ENCODE results near the gene LSR. TPM values are rescaled to one million over a fixed set of nuclear protein-coding genes. Genes with fewer than 3 reads are reported as not detected.

Gene LSR, protein sequence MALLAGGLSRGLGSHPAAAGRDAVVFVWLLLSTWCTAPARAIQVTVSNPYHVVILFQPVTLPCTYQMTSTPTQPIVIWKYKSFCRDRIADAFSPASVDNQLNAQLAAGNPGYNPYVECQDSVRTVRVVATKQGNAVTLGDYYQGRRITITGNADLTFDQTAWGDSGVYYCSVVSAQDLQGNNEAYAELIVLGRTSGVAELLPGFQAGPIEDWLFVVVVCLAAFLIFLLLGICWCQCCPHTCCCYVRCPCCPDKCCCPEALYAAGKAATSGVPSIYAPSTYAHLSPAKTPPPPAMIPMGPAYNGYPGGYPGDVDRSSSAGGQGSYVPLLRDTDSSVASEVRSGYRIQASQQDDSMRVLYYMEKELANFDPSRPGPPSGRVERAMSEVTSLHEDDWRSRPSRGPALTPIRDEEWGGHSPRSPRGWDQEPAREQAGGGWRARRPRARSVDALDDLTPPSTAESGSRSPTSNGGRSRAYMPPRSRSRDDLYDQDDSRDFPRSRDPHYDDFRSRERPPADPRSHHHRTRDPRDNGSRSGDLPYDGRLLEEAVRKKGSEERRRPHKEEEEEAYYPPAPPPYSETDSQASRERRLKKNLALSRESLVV
- total RNA-seq = 45.0 and 50.6 TPM in 2 replicates

DNA sequence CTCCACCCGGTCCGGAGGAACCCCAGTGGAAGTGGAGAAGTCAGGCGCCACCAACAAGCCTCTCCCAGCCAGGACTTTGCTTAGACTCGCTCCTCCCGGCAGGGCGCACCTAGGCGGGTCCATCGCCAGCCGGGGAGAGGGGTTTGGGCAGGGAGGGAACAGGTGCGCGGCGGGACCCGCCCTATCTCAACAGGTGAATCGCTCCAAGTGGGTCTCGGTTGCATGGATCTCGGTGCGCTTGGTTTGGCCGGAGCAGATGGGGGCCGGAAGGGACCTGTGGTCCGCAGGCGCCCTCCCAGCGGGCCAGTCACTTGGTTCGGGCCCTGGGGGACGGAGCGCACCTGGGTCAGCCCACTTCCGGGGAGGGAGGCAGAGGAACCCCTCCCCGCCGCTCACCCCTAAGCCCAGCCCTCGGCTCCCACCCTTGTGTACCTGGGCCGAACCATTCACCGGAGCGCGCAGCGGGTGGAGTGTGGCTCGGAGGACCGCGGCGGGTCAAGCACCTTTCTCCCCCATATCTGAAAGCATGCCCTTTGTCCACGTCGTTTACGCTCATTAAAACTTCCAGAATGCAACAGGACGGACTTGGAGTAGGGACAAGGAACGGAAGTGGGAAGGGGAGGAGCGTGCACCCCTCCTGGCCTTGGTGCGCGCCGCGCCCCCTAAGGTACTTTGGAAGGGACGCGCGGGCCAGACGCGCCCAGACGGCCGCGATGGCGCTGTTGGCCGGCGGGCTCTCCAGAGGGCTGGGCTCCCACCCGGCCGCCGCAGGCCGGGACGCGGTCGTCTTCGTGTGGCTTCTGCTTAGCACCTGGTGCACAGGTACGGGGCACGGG lies at the start of gene LSR:
TSS of gene LSR (plus strand) at position 693 of the 836 bp plus-strand sequence. CDS start at position 714, 21 bp downstream.

DNA sequence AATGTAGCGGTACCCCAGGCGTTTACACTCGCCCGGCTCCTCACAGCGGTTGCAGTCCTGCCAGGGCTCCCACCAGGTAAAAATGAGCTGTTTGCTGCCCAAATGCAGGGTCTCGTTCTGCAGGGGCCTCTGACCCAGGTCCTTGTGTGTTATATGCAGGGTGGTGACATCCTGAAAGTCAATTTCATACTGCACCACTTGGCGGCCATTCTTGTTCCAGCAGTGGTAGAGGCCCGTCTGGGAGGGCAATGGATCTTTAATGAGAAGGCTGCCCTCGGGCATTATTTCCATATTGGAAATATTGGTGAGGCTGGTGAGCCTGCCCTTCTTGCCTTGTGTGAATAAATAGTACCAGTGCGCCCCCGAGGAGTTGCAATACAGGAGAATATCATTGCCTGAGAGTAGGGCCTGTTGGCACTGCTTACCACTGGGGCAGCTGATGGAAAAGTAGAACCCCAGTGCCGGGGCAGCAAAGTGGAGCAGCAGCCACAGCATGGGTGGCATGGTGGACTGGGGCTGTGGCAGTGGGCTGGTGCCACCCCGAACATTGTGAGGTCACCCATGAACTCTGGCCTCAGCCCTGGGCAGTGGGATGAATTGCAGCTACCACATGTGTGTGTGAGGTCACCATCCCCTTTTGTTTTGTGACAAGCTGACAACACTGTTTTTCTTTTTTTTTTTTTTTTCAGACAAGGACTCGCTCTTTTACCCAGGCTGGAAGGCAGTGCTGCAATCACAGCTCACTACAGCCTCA lies 20.4 kb upstream of the LSR start, which contains the start of gene FAM187B:
TSS of gene FAM187B (minus strand) at position 563 of the 754 bp plus-strand sequence. CDS start at position 504, 59 bp downstream.

DNA sequence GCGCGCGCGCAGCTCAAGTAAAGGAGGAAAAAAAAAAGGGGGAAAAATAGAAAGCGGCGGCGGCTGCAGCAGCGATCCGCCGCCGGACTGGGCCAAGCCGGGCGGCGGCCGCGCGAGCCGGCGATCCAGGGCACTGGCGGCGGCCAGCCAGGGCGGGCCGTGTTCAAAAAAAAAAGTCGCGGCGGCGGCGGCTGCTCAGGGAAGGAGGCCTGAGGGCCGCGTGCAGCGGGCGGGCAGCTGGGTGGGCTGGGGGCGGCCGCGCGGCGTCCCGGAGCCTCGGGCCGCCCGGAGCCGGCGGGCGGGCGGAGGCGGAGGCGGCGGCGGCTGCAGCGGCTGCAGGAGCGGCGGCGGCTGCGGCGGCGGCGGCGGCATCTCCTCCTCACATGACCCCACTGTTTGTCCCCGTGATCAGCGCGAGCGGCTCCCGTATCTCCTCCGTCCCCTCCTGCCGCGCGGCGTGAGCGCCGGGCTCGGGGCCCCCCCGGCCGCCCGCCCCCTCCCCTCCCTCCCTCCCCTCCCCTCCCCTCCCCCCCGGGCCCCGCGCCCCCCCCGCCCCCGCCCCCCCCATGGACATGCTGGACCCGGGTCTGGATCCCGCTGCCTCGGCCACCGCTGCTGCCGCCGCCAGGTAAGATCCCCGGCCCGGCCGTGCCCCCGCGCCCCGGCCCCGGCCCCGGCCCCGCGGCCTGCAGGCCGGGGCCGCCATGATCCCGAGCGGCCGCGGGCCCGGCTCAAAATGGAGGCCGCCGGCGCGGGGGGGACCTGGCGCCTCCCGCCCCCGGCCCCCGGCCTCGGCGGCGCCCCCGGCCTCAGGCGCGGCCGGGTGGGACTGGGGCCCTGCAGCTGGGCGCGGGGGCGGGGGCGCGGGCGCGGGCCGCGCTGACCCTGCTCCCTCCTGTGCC lies 20.0 kb downstream of the LSR start, which contains the start of gene USF2:
TSS of gene USF2 (plus strand) at position 427 of the 902 bp plus-strand sequence. CDS start at position 567, 140 bp downstream.

DNA sequence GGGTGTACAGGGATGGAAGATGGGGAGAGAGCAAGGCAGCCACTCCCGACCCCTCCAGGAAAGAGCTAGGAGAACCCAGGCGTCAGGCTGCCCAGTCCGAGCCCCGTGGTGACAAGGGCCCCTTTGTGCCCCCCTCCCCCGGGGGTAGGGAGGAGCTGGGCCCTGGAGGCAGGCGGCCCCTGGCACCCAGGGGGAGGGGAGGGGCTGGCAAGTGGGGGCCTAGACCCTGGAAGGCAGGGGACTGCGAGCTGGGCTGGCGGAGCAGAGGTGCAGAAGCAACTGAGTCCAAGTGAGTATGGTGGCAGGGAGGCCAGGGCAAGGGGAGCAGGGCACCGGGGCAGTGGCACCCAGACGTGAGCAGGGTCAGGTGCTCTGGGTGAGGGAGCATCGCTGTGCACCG lies 43.1 kb downstream of the LSR start, which contains the start of gene MAG:
TSS of gene MAG (plus strand) at position 246 of the 400 bp plus-strand sequence. CDS start 3,248 bp downstream, outside the sequence.

Other genes with a start within 250 kb of the LSR start
- gene GRAMD1A, start 248.7 kb upstream of the LSR start, total RNA-seq = 14.5 and 15.4 TPM in 2 replicates
- 0.48 TPM in 1 of 2 replicates, not detected in the other for gene SCN1B, start 218.5 kb upstream of the LSR start, total RNA-seq
- gene HPN, start 207.3 kb upstream of the LSR start, total RNA-seq = 0.72 TPM in 1 of 2 replicates, not detected in the other
- 346 and 846 TPM in 2 replicates for gene FXYD3, start 133.2 kb upstream of the LSR start, total RNA-seq
- gene LGI4, start 113.9 kb upstream of the LSR start, total RNA-seq = under 0.01 TPM in 1 of 2 replicates, not detected in the other
- not detected in 2 replicates for gene FXYD1, start 110.2 kb upstream of the LSR start, total RNA-seq
- not detected in 2 replicates for gene FXYD7, start 105.7 kb upstream of the LSR start, total RNA-seq
- gene FXYD5, start 94.3 kb upstream of the LSR start, total RNA-seq = 8.2 and 12.8 TPM in 2 replicates
- gene FAM187B, start 20.3 kb upstream of the LSR start, total RNA-seq = not detected in 2 replicates
- gene USF2, start 20.0 kb downstream of the LSR start, total RNA-seq = 41.4 and 53.7 TPM in 2 replicates
- under 0.01 TPM in 1 of 2 replicates, not detected in the other for gene HAMP, start 33.5 kb downstream of the LSR start, total RNA-seq
- not detected in 2 replicates for gene MAG, start 43.2 kb downstream of the LSR start, total RNA-seq
- gene CD22, start 80.2 kb downstream of the LSR start, total RNA-seq = not detected in 2 replicates
- under 0.01 TPM in 1 of 2 replicates, not detected in the other for gene FFAR1, start 98.9 kb downstream of the LSR start, total RNA-seq
- not detected in 2 replicates for gene FFAR3, start 109.5 kb downstream of the LSR start, total RNA-seq
- not detected in 2 replicates for gene GPR42, start 122.1 kb downstream of the LSR start, total RNA-seq
- 0.24 TPM in 1 of 2 replicates, not detected in the other for gene FFAR2, start 199.3 kb downstream of the LSR start, total RNA-seq
- gene KRTDAP, start 241.5 kb downstream of the LSR start, total RNA-seq = 3.1 TPM in 1 of 2 replicates, not detected in the other

Measured in tracheal epithelial cell (primary cell).